ENCODE measurements around the gene MGAT4A. TPM values are rescaled to one million over a fixed set of nuclear protein-coding genes. Genes with fewer than 3 reads are reported as not detected.
A peak's percentile ranks its signal among the peaks of the same experiment; 100 is the strongest.
"Not testable (repeated sequence)": the region's sequence is repeated elsewhere in the genome, so short reads cannot be mapped to it uniquely, and the experiment has no call there.

Gene MGAT4A
- total RNA-seq, 2 donors from 2014 or later, result 28.2 to 41.6 TPM

DNA sequence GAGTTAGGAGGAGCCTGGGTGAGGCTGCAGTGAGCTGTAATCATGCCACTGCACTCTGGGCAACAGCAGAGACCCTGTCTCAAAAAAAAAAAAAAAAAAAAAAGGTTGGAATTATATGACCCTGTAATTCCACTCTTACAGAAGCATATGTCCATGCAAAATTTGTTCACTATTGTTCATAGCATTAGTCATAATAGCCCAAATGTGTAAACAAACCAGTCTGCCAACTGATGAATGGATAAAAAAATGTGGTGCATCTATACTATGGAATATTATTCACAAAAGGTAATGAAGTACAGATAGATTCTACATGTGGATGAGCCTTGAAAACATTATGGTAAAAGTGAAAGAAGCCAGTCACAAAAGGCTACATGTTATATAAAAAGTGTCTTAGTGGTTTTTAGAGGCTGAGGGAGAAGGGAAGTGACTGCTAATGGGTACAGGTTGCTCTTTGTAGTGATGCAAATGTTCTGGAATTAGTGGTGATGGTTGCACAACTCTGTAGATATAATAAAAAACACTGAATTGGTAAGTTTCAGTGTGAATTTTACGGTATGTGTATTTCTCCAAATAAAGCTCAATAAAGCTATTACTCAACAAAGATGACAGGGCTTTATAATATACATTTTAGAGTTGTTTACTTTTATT lies 132.0 kb downstream of the MGAT4A start:
- ATAC-seq, result no peak
- DNase-seq, result no peak
- intact Hi-C loops (cut with DNase I), result no loop called here

DNA sequence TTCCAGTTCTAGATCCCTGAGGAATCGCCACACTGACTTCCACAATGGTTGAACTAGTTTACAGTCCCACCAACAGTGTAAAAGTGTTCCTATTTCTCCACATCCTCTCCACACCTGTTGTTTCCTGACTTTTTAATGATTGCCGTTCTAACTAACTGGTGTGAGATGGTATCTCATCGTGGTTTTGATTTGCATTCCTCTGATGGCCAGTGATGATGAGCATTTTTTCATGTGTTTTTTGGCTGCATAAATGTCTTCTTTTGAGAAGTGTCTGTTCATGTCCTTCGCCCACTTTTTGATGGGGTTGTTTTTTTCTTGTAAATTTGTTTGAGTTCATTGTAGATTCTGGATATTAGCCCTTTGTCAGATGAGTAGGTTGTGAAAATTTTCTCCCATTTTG lies 136.3 kb downstream of the MGAT4A start:
- ATAC-seq; DNase-seq; intact Hi-C loops (cut with DNase I): not testable (repeated sequence)

DNA sequence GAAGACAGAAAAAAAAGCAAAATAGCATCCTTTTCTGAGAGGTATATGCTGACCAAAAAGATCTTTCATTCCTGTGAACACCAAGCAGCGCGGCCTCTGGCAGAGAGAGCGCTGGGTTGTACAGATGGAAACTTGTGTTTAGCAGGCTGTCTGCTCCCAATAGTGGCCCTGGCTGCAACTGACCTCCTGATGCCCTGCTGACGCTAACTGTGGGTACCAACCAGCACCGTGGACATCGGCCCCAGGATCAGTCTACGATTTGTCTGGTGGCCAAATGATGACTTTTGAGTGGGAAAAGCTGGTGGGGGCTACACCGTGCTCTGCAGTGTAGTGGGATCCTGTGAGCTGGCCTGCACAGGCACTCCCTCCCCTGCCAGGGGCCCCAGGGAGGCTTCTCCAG lies 138.4 kb downstream of the MGAT4A start:
- intact Hi-C loops (cut with DNase I), result no loop called here
- no peak for ATAC-seq

DNA sequence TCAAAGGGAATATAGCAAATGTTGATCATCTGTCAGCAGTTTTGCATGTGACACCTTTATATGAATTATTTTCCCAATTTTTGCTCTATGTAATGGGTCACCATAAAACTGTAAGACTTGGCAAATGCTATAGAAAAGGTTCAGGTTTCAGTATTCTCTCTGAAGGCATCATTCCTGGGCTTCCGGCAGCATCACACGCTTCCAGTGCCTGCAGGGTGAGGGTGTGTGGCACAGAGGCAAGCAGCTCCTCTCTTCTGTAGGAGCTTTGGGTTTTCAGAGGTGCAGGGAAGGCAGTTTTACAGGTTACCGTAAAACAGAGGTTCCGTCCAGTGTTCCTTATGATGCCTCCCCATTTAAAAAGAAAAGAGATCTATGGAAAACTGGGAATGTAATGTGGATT lies 141.4 kb downstream of the MGAT4A start:
- DNase-seq, result no peak
- intact Hi-C loops (cut with DNase I), result no loop called here
- no peak for ATAC-seq

More for the DNA sequence above, 138.4 kb downstream of the MGAT4A start:
- no peak for DNase-seq

DNA sequence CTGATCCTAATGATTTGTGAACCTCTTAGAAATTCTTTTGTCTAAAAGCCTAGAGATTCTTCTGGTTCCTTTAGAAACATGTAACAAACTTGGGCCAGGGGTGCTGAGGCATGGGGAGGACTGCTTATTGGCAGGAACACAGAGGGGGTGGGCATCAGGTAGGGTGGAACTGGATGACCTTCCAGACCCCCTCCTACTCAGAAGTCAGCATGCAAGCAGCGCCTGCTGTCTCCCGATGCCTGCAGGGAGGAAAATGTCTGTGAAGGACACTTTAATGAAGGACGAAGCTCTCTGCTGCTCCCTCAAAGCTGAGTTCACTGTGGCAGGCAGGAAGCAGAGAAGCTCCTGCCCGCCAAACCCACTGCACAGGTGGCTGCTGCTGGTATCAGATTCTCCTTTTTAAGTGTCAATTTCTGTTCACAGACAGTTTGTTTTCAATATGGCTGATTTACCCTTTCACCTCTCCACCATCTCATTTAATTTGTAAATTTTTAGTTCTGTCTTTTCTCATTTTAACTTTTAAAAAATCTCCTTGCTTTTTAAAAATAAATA lies 142.0 kb downstream of the MGAT4A start:
- no peak for ATAC-seq
- no peak for DNase-seq

DNA sequence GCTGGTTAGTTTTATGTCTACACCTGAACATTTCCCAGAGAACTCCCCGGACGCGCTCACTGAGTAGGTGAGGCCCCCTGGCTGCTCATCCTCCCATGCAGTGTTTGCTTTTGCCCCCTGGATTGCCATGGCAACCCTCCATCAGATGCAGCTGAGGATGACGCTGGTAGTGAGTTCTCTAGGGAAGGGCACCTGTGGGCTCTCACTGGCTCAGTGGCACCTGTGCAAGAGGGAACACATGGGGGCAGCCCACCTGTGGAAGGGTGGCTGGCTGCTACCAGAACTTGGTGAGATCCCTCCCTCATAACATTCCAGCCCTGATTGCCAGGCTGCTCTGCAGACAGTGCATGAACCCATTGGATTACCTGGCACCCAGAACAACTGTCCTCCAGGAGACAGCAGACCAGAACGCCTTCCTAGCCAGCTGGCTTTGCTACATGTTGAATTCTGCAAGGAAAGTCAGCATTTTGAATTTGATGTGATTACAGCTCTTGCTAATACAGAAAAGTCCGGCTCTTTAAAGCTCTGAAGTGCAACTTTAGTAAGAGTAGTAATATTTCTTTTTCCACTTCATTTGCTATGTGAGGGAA lies 144.3 kb downstream of the MGAT4A start:
- intact Hi-C loops (cut with DNase I), result no loop called here
- DNase-seq, result no peak
- no peak for ATAC-seq

More for the DNA sequence above, 142.0 kb downstream of the MGAT4A start:
- intact Hi-C loops (cut with DNase I), result no loop called here

DNA sequence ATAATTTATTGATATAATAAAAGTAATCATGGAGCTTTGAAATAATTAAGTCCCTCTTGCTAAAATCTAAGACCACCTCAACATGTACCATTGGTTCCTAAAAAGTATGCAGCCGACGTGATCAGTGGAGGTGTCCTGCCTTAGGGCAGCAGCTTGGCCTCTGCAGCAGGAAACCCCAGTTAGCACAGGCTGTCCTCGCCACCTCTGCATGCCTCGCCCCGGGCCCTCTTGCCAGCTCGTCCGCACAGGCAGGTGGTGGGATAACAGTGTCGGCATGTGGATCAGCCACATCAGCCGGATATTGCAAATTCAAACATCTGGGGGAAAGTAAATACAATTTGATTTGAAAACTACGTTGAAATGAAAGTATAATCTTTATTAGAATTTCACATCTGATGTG lies 145.5 kb downstream of the MGAT4A start:
- intact Hi-C loops (cut with DNase I), result no loop called here
- DNase-seq, result no peak
- no peak for ATAC-seq

DNA sequence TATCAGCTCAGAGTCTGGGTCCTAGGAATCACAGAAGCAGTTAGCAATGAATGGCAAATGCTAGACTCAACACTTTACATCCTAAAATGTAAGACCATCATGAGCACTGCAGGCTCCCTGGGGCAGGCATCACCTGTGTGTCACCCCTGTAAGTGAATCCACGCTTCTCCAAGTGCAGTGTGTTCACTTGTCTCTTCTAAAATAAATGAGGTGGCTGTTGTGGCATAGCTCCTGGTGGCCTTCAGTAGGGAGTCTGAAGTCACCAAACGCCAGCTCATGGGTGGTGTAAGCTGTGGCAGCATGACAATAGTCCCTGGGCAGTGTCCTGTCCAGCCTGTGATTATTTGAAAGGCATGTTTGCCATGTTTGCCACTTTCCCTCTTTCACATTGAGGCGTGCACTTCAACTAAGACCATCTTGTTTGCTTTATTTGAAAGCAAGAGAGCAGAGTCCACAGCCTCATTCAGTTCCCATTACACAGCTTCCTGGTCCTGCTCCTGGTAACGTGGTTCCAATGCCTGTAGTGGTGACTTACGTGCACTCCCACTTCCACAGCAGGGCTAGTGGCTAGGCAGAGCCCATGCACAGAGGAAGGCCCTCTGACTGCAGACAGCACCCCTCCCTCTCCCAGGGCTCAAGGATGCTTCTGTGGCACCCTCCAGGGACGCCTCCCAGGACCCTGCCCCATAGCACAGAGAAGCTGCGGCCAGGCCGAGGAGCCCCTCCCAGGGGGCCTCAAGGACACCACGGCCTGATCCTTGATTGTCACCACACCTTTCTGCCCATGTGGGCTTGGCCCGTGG lies 146.9 kb downstream of the MGAT4A start:
- ATAC-seq, result no peak

DNA sequence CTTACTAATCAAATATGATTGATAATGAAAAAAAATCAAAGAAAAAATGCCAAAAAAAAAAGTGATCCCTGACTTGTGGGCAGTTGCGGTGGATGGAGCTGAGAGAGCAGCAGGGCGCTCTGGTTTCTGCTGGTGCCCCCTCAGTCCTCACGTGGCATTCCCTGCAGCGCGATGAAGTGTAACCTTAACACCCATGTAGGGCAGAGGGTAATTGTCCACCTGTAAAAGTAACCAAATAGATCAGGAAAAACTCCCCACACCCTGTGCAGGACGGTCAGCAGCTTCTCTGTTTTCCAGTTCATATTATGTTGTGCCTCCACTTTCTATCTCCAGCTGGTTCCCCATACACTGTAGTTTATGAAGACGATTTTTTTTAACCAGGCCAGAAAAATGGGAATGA lies 147.7 kb downstream of the MGAT4A start:
- ATAC-seq, result no peak
- intact Hi-C loops (cut with DNase I), result no loop called here
- no peak for DNase-seq

More for the DNA sequence above, 146.9 kb downstream of the MGAT4A start:
- intact Hi-C loops (cut with DNase I), result no loop called here
- no peak for DNase-seq

DNA sequence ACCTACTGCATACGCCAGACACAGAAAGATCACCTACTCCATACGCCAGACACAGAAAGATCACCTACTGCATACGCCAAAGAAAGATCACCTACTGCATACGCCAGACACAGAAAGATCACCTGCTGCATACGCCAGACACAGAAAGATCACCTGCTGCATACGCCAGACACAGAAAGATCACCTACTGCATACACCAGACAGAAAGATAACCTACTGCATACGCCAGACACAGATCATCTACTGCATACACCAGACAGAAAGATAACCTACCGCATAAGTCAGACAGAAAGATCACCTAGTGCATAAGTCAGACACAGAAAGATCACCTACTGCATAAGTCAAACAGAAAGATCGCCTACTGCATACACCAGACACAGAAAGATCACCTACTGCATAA lies 148.4 kb downstream of the MGAT4A start:
- ATAC-seq (no peak), DNase-seq (no peak)
- intact Hi-C loops (cut with DNase I), result no loop called here

DNA sequence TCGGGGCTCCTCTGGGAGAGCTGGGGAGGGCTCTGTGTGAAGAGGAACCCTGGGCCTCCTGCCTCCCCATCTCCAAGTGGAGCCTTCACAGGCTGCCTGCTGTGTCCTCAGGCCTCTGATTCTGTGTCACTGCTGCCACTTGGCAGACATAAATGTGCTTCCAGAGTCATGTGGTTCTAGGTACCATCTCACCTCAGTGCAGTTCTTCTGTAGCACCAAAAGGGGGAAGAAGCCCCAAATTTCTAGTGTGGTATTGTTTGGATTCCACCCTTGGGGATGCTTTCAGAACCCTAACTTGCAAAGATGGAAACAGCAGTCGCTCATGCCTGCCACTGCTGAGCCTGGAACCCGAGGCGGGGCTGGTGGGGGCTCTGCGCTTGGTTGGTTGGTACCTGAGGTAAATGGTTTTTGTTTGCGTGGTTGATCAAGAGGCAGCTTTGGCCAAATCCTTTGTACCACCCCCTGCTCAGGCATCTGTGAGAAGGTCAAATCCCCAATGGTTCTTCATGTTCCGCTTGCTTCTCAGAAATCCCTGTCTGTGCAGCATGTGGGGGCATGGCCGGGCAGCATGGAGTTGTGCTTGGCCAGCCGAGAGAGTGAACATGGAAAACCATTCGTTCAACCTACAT lies 150.2 kb downstream of the MGAT4A start:
- intact Hi-C loops (cut with DNase I), result no loop called here
- DNase-seq (no peak), ATAC-seq (no peak)

DNA sequence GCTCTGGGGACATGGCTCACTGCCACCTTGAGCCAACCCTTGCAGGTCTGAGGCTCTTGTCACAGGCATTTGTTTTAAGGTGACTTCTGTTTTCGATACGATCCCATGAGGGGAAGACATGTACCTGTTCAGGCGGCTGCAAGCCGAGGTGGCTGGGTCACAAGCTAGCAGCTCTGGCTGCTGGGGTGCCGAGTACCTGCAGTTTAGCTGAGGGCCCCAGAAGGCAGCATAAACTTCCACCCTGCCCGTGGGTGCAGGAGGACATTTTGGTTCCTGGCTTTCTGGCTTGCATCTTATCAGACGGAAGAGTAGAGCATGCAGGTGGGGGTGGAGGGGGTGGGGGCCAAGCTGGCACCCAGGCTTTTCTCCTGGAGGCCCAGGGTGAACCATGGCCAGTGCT lies 151.0 kb downstream of the MGAT4A start:
- intact Hi-C loops (cut with DNase I), result loop anchor here in 1 of 2 donors (10.0 kb wide), 1 partner anchor 165 kb away; no protein-coding TSS in a partner anchor
- DNase-seq, result no peak
- no peak for ATAC-seq

DNA sequence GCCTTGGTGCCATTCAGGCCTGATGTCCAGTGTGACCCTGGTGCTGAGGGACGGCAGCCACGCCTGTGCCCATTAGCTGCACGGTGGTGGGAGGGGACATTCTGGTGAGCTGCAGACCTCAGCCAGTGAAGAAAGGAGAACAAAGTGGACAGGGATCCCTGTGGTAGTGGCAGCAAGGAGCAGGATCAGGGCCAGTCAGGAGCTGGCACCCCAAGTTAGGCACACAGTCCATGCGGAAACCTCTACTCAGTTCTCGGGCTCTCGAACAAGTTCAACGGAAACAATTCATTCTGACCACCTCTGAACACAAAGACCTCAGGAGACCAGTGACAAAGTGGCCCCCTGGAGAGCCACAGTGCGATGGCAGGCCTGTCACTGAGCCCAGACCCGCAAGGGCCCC lies 152.7 kb downstream of the MGAT4A start:
- ATAC-seq (no peak), DNase-seq (no peak)
- intact Hi-C loops (cut with DNase I), result loop anchor here in 1 of 2 donors (10.0 kb wide), 1 partner anchor 163 kb away; no protein-coding TSS in a partner anchor

DNA sequence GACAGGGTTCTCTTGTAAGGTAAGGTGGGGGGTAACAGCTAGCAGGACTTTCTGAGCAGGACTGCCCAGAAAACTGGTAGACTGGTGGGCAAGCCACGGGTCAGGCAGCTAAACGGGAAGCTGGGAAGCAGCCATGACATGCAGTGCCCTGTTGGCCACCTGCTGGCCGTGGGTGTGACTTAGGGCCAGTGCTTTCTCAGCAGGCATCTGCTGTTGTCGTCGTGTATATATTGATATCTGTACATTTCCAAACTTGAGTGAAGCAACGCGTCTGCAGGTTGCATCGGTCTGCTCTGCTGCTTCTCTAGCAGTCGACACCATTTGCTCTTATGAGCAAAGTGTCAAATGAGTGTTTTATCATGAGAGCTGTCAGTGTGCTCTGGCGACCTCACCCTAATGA lies 153.6 kb downstream of the MGAT4A start:
- DNase-seq, result no peak
- ATAC-seq, result peak; percentile 11 to 42
- intact Hi-C loops (cut with DNase I), result loop anchor here in 1 of 2 donors (10.0 kb wide), 1 partner anchor 163 kb away; no protein-coding TSS in a partner anchor

DNA sequence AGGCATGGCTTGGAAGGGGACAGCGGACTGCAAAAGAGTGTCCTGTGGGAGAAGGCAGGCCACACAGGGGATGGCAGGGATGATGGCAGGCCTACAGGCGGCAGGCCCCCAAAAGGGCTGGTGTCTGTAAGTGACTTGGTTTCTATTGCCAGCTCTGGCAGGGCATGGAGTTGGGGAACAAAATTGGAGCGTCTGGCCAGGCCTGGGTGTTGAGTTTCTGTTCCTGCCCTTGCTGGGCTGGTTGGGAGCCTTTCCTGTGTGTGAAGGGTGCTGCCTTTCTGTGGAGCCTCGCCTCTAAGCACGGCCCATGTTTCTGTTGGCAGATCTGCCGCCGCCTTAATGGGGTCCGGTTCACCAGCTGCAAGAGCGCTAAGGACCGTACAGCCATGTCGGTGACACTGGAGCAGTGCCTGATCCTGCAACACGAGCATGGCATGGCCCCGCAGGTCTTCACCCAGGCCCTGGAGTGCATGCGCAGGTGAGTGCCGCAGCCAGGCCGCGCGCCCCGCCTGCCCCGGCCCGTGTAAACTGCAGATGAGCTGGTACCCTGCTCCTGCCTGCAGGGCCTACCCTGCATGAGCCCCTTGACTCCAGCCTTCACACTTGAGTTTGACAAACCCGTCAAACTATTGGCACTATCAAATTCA lies 154.1 kb downstream of the MGAT4A start:
- no peak for DNase-seq
- intact Hi-C loops (cut with DNase I), result loop anchor here in 1 of 2 donors (10.0 kb wide), 1 partner anchor 162 kb away; no protein-coding TSS in a partner anchor
- peak; percentile 6 to 19 for ATAC-seq

DNA sequence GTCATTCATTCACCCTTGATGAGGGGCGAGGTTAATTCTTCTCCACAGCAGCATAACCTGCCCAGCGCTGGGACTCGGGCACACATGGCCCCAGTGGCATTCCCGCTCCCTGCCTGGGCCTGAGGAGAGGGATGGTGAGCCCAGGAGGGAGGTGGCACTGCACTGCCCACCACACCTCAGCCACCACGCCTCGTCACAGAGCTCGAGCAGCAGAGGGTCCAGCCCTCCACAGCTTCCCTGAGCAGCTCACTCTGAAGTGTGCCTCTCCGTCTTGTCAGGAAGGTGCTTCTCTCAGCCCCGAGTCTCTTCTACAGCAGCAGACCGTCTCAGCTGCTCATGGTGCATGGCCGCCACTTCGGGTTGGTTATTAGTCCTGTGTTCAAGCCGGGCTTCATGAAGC lies 157.5 kb downstream of the MGAT4A start:
- intact Hi-C loops (cut with DNase I), result loop anchor here in 1 of 2 donors (10.0 kb wide), 1 partner anchor 159 kb away; no protein-coding TSS in a partner anchor
- no peak for ATAC-seq

DNA sequence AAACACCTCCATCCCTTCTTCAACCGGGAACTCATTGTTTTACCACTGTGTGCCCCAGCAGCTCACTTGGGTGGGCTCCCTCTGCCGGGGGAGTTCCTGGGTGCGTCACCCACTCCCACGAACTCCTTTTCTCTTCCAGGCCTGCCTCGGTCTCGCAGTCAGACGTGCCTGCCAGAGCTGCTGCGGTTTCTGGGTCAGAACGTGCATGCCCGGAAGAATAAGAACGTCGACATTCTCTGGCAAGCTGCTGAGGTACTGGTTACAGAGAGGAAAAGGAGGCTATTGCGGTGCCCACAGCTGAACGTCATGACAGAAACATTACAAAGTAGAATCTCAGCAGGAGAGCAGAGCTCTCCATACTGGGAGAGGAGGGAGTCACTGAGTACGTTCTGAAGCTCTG lies 158.3 kb downstream of the MGAT4A start:
- DNase-seq (no peak), ATAC-seq (peak in 1 of 2 donors; percentile 13)
- intact Hi-C loops (cut with DNase I), result loop anchor here in 1 of 2 donors (10.0 kb wide), 1 partner anchor 158 kb away; no protein-coding TSS in a partner anchor

More for the DNA sequence above, 157.5 kb downstream of the MGAT4A start:
- DNase-seq, result no peak

DNA sequence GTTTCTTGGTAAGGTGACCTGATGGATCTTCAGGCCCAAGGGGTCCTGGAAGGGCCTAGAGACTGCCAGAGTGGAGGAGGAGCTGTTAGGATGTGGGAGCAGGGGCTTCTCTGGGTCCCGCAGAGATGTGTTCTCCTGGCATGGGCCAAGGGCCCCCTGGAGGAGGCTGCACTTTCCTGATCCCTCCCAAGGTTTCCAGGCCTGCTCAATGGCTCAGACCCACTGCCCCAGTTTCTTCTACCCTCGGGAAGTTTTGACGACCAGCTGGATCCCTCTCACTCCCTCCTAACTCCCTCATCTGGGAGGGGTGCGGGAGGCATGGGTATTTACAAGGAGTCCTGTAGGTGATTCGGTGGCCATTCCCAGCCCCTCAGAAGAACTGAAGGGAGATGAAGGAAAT lies 158.7 kb downstream of the MGAT4A start:
- DNase-seq (no peak), ATAC-seq (no peak)
- intact Hi-C loops (cut with DNase I), result loop anchor here in 1 of 2 donors (10.0 kb wide), 1 partner anchor 157 kb away; no protein-coding TSS in a partner anchor

Data from left cardiac atrium (tissue), 4 donors.